Stimulated activated CD4-positive, alpha-beta T cell treated with anti-CD3 and anti-CD28 coated beads, Interleukin-4, amount 100 ng/mL, for 1 hour (primary cell): ENCODE results near the gene PRUNE2.

Experiments
- DNase-seq: peaks from one replicate; pipeline ENCODE4 v3.0.0-alpha.2; 2020

Gene PRUNE2

DNA sequence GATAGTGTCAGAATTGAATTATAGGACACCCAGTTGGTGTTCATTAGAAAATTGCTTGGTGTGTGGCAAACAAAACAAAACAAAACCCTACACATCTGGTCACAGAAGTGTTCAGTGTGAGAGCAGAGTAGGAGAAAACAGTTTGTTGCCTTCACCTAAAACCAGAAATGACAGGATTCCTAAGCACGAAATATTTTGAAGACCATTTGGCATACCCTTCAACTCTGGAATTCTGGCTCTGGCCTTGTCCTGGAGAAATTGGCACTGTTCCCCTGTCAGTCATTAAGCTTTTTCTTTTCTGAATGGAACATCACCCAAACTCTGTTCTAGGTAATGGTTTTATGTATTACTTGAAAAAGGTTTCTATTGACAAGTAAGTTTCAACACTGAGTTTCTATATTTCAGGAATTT, 251.9 kb downstream of the PRUNE2 start:
- DNase-seq, result no peak

DNA sequence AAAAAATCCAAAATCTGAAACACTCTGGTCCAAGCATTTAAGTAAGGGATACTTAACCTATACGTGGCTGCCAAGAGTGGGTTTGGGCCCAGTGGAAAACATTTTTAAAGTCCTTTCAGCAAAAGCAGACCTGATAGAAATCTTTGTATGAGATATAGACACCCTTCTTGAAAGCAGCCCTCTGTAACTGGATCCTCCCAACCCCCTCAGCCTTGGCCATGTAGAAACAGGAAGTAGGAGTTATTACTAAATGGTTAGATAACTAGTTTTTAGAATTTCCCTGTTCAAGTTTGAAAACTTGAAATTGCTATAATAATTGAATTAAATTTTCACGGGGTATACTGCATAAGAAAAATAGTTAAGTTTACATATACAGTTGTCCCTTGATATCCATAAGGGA, 253.0 kb downstream of the PRUNE2 start:
- DNase-seq, result no peak

DNA sequence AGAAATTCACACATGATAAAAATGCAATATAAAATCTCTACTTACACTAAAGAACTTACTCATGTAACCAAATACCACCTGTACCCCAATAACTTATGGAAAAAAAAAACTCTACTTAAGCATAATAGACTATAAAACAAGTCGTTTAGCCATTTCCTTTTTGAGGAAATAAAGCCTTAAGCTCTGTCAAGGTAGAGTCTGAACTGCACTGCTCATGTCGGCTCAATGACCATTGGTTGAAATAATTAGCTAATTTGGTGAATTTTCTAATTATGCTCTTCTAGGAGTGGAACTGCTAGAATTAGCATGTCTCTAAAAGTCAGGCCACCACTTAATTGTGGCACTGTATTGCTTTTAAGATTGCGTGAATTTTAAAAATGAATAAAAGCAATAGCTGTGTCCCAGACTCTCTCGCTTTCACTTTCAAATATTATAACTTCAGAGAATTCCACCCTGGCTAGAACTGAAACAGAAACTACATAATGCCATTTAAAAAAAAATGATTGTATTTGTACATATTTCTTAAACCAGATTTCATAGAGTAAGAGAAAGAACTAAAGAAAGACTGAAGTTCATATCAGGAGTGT, 254.7 kb downstream of the PRUNE2 start:
- DNase-seq, result no peak

DNA sequence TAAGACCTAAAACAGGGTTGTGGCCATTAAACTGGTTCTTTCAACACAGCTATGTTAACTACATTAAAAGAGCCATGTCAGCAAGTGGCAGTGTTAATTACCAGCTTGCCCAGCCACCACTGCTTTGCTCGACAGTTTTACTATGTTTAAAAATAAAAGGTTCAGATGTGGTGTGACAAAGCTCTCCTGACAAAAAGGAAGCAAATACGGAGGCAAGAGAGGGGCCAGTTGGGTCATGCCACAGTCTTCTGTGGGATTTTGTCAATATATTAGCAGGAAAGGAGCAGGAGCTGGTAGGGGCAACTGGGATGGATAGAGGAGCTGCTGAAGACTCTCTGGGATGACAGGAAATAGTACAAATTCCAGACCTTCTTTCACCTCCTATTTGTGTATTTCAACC, 255.2 kb downstream of the PRUNE2 start:
- DNase-seq, result no peak

DNA sequence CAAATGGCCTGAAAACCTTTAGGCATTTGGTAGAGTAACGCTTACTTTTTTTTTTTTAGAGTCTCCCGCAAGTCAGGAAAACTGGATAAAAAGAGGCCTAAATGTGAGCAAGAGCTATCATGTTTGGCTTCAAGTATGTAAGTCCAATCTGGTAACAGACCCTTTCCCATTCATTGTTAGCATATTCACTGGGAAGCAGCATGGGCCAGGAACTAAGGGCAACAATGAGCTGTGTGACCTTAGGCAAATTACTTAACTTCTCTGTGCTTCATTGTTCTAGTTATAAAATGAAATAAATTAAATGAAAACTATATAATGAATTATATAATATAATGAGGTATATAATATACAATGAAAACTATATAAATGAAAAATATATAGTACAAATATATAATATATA, 256.0 kb downstream of the PRUNE2 start:
- DNase-seq, result no peak

DNA sequence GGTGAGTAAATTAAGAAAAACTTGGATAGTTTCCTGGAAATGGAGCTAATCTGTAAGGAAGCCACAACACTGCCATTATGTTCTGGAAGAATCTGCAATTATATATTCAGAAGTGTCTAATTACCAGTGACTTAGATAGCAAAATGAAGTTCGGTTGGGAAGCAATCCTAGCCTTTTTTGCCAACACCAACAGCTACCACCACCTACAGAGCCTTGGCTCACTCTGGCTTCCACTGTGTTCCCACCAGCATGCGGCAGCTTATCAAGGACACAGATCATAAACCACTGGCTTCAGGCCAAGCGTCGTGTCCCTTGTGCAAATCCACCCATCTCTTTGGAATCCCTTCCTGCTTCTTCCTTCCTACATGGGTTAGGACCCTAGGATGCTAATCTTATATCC, 259.7 kb downstream of the PRUNE2 start:
- DNase-seq, result no peak

DNA sequence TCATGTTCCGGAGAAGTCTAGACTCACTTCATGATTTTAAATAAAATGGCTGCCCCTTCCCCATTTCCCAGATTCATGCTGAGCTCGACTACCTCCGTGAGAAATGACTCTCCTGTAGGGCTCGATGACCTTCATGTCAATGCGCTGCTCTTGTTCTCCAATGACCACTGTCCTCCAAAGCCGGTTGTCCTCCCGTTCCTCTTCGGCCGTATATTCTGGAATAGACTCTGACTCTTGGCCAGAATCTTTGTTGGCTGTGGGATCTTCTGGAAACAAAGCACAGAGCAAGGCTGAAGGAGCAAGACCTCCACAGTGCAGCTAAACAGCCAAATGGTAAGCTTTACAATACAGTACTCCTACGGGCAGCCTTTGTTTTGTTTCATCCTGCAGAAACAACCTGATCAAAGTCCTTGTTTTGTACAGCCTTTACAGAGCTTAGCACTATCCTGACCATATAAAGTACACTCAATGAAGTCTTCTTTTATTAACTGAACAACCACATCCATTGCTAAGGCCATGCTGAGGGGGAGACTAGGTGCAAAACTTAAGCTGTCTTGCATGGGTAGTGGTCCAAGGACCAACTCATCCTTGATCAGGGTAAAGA, 261.2 kb downstream of the PRUNE2 start:
- no peak for DNase-seq

DNA sequence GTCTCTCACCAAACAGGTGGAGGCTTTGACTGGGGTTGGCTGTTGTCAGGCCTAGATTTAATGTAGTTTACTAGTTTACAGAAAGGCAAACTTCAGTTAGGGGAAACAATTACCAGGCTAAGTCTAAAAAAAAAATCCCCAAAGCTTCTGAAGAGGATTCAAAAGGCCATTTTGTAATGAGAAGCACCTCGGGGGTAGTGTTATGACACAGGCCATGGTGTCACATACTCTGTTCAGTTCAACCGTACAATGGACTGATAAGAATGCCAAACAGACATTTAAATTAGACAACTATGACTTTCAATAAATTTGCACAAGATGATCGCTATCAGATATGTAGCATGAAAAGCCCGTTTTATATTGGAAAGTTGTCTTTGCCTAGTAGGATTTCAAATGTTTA, 261.7 kb downstream of the PRUNE2 start:
- DNase-seq, result no peak

DNA sequence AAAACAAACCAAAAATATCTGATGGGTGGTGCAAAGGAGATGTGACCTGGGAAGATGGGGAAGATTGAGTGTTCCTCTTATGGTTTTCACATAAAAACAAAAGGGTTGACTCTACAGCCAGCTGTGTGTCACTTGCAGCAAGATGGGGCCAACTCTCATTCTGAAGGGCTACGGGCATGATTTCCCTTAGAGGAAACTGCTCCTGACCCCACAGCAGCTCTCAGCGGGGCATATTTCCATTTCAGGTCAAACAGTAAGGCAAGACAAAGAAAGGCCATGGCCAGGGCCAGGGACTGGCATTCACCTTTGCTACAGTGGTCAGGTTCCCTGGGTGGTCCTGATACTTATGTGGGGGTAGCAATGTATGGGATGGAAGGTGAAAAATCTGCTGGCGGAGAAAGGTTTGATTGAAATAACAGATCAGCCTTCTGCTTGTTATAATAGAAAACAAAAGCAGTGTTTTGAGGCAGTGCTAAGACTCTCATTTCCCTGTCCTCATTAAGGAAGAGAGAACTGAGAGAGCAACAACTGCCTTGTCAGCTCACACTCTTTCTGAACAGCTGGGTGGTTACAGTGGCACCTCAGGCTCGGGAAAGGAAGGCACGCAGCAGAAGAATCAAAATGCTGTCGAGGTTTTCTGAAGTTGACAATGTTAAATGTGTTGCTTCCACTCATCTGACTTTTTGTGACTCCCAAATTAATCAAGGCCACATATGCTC, 262.4 kb downstream of the PRUNE2 start:
- no peak for DNase-seq

DNA sequence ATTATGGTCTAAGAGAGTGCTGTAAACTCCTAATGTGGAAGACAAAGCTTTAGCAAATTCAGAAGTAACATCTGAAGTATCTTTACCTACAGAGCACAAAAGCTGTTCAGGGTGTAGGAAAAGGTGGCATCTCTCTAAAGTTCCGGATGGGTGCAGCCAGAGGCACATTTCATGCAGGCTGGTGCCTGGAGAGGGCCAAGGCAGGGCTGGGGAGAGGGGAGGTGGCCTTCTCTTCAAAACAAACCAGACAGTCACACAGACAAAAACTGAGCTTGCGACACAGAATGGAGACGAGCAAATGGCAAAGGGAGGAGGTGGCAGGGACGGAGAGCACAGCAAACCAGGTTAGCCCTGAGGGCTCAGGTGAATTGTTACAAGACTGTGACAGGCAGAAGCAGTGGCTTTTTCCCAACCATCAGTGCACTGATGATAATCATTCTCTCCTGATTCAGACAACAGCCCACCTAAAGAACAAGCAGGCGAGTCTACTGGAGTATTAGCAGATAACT, 263.2 kb downstream of the PRUNE2 start:
- no peak for DNase-seq

DNA sequence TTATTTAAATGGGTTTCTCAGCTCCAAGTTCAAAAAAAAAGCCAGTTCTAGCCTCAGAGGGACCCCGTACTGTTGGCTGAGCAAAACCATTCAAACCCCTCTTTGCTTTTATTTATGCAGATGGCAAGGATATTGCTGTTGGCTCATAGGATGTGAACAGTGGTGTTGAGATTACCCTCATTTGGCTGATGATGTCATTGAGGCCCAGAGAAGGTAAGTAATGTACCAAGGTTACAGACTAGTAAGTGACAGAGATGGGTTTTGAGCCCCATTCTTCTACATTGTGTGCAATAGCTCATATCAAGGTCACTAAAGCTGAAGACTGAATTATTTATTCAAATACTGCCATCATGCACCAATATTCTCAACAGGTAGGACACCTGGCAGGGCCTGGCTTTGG, 263.8 kb downstream of the PRUNE2 start:
- no peak for DNase-seq

DNA sequence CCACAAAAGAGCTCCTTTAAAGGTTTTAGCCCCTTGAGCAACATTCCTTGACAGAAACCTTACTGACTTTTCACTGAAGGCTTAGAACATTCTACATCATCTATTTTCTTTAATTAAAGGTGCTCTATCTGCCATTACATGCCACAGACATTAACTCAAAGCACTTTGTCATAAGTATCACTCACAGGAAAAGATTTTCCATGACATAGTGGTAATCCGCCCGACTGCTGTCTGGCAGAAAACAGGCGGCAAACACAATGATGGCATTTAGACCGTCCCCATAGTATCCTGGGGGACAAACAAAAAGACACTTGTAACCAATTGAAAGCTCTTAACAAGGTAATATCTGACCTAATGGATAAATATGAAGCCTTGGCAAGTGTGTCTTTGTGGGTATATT, 267.9 kb downstream of the PRUNE2 start:
- DNase-seq, result no peak

DNA sequence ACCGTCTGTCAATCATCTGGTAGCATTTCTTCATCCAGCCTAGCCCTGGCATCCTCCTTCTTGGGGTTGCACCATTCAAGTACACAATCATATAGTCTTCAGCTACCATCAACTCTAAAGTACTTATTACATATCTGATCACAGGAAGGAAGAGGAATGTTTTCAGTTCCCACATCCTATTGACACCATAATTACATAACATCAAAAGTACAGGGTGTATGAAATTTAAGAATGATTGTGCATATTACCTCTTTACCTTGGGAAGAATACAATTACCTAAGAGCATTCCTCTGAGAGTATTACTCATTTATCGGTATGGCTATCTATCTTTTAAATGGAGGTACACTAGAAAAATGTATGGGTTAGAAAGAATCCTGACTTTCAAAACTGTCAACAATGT, 268.5 kb downstream of the PRUNE2 start:
- no peak for DNase-seq

DNA sequence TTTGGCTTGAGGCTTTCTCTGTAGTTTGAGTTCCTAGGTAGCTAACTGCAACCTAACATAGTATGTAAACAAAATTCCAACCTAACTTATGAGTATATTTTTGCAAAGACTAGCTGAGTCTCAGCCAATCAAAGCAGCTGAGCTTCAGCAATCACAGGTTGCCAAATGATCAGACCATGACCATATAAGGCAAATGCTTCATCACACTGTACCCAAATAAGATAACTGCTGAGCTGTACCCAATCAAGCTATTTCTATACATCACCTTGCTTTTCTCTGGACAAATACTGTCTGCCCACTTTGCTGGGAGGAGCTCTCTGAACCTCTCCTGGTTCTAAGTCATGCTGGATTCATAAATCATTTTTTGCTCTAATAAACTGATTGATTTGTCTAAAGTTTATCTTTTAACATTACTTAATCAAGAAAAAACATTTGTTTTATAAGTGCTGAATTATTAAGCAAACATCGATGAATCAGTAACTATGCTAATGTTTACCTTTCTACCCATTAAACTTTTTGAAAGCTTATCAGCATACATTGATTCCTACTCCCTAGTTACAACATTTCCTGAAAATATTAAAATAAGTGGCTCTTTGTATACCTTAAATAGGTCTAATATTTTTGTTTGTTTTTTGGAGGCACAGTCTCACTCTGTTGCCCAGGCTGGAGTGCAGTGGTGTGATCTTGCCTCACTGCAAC, 271.4 kb downstream of the PRUNE2 start:
- no peak for DNase-seq

DNA sequence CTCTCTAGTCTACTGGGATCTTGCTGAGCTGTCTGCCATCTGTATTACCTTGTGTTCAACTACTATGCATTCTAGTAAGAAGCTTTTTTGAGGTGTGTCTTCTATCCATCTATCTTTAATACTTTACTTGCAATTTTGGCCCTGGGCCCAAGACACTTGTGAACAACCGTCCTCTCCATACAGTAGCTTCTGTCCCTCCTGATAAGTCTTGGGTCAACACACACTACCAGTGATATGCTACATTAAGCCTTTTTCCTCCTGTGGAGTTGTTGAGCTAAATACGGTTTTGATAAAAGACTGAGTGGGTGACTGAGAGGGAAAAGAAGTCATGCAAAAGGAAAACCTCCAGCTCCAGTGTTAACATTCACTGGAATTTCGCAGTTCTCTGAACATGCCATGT, 275.0 kb downstream of the PRUNE2 start:
- DNase-seq, result no peak

DNA sequence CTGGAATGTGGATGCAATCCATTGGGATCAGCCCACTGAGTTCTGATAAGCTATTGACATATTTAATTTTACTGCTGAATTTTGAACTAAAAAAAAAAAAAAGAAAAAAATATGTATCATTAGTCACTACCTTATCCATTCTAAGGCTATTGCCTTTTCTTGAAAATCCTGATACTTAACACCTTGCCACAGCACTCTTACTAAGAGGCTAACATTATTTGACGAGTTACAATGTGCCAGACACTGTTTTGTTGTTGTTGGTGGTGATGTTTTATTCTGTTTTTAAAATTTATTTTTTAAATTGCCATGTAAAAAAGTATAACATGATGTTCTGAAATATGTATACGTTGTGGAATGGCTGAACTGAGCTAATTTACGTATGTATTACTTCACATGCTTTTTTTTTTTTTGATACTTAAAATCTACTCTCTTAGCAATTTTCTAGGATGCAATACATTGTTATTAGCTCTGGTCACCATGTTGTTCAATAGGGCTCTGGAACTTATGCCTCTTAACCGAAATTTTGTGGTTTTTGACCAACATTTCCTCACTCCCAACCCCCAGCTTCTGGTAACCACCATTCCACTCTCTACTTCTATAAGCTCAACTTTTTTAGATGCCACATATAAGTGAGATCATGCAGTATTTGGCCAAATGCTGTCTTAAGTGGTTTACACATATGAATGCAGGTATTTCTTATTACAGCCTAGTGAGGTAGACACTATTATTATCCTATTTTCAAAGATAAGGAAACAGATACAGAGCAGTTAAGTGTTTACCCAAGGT, 276.5 kb downstream of the PRUNE2 start:
- DNase-seq, result no peak

DNA sequence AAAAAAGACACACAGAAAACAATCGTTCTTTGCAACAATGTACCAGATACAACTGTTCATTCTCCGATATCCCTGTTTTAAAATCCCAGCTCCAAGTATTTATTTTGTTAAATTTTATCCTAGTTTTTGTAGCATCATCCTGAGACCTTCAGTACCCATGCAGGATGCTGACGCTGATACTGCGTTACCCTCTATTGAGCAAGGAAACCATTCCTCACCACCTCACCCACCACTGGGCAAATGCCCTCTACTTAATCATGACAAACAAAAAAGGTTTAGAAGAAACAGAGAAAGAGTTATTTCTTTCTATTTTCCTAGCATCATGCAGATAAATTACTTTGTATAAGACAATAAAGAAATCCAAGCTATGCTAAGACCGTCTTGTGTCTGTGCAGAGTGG, 277.8 kb downstream of the PRUNE2 start:
- DNase-seq, result no peak

DNA sequence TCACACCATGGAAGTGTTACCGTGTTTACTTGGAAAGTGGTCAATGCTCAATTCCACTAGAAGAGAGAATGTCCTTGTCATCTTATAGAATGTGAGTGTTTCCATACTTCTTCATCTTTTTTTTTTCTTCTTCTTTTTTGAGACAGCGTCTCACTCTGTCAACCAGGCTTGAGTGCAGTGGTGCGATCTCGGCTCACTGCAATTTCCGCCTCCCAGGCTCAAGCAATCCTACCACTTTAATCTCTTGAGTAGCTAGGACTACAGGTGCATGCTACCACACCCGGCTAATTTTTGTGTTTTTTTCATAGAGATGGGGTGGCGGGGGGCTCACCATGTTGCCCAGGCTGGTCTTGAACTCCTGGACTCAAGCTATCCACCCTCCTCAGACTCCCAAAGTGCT, 278.9 kb downstream of the PRUNE2 start:
- no peak for DNase-seq

DNA sequence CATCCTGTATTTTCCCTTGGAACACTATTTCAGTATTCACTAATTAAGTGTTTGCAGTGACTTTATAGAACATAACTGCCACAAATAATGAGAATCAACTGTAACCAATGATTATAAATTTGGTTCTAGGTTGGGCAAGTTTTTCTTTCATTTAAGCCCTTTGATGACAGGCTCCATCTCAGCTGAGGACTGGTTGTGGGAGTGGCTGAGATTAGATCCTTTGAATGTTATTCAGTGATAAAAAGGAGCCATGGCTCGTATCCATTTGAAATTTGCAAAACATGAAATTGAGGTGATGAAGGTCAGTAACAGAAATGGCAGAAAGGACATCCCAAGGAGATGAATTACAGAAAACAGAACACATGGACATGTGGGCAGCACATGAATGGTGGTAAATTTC, 279.8 kb downstream of the PRUNE2 start:
- DNase-seq, result no peak

DNA sequence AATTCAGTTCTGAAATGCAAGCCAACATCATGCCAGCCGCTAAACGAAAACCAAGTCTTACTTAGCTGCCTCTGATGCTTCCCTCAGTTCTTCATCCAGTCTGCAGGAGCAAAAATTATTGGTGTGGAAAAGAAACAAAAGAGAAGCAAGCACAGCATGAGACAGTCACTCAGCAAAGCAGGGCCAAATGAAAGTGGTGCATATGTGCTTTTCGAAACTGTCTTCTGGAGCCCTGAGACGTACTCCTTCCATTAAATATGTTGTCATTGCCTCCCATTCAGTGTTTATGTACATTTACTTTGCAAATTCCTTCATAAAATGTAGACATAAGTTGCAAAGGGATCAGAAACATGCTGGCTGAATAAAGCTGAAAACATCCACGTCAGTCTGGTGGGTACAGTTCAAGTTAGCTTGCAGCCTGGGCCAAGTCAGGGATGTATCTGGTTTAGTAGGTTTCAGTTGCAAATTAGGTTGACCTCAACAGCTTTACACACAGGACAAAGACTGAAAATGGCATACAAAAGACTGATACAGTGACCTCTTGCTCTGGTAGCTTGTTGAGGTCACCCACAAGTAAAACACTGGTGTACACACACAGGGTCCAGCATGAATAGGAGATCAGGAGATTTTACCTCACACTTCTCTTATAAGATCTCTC, 281.4 kb downstream of the PRUNE2 start:
- DNase-seq, result no peak

DNA sequence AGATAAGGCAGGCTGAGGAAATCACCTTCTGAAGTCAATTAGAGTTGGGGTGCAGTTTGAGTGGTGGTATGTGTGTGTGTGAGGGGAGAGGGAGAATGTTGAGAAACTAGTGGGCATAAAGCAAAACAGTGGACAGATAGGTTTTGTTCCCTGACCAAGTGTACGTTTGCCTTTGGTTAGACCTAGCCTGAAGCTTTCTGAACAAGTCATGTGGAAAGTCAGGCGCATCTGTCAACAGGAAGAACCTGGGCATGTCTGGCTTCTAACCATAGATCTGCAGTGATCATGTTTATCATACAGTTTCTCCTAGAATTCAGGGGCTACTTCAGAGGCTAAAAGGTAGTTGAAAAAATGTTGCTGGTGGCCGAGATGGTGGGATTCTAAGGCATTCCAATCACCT, 284.9 kb downstream of the PRUNE2 start:
- no peak for DNase-seq

DNA sequence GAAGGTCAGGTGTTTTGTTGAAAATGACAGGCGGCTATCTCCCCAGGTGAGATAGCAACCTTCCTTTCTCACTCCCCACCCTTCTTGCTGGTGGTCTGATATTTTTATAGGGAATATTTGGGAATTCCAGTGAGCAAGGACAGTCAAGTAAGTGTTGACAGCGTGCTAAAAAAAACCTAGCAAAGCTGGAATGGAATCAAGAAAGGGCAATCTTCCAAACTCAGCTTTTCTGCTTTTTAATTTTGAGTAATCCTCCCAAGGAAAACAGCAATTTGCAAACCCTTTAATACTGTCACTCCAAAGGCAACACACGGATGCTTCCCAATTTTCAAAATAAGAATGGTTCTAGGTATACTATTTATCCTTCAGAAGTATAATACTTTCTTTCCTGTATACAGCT, 285.3 kb downstream of the PRUNE2 start:
- DNase-seq, result no peak

DNA sequence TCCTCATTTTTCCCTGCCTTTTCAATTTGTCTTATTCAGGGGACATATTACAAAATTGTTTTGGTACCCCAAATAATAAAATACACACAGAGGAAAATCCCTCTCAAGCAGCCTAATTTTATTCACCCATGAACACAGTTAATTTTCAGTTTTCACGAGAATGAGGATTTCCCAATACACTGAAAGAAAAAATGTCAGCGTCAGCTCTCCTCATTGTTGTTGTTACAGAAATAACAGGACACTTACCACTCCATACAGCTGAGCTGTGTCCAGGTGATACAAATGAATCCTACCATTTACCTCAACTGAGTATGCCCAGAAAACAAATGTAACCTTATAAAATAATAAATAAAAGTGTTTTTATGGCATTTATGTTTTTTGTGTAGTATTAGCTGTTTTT, 286.3 kb downstream of the PRUNE2 start:
- no peak for DNase-seq
